Right lobe of liver (tissue), 4 donors: ENCODE measurements around the gene PLEKHS1.

ENCODE experiments used
- POLR2A ChIP-seq: fragments of 450-650 bp; IDR thresholded peaks from one replicate; pipeline ENCODE4 v1.6.1; 2017; ENCODE audit warnings: antibody characterized with exemption, mild to moderate bottlenecking
- TF ChIP-seq, protein P1 (sequence below), 4 donors: fragments of 200-600 bp in 3 of 4; fragments of 450-650 bp in 1 of 4; IDR thresholded peaks; one replicate each; pipeline versions ENCODE4 v1.5.1 to v1.8.0; 2016 to 2022; ENCODE audit warnings: antibody characterized with exemption in 4 of 4, mild to moderate bottlenecking in 2 of 4
- donor health status: DM: no; HTN: no; CAD: no.
- donor health status: DM: no; HTN: no; CAD: no.
- donor health status: DM: no; HTN: yes; CAD: no.

DNA sequence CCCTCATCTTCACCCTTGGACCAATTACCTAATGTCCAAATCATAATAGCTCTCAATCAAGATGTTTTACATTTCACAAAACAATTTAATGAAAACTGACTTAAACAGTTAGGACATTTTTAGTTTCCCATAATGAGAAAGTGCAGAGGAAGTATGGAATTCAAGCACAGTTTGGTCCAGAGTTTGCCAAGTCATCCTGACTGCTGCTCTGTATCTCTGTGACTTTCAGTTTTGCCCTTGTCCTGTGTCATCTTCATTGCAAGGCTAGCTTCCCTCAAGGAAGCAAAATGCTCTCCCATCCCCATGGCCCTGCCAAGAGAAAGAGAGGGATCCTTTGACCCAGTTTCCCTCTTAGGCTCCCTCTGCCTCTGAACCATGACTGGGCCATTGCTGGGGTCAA is 7.9 kb upstream of the PLEKHS1 start:
- TF ChIP-seq, protein P1, sequence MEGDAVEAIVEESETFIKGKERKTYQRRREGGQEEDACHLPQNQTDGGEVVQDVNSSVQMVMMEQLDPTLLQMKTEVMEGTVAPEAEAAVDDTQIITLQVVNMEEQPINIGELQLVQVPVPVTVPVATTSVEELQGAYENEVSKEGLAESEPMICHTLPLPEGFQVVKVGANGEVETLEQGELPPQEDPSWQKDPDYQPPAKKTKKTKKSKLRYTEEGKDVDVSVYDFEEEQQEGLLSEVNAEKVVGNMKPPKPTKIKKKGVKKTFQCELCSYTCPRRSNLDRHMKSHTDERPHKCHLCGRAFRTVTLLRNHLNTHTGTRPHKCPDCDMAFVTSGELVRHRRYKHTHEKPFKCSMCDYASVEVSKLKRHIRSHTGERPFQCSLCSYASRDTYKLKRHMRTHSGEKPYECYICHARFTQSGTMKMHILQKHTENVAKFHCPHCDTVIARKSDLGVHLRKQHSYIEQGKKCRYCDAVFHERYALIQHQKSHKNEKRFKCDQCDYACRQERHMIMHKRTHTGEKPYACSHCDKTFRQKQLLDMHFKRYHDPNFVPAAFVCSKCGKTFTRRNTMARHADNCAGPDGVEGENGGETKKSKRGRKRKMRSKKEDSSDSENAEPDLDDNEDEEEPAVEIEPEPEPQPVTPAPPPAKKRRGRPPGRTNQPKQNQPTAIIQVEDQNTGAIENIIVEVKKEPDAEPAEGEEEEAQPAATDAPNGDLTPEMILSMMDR (IDR thresholded peaks at IDR 0.05) = no peak
- TF ChIP-seq POLR2A = no peak
